GM11168 (cell line): ENCODE measurements around the gene FAM124A.

Experiments used
- in situ Hi-C: fragments of 300-500 bp; cut with MboI; formaldehyde crosslinking; loops from one replicate; pipeline ENCODE4 v1.12.0; 2022; ENCODE audit warnings: low sequenced_read_pairs; ENCODE audit not compliant: unreplicated experiment

Gene FAM124A

GRCh38 chr13:51222037-51222685 lies at the start of gene FAM124A:
Gene FAM124A, plus strand, starts transcription at chr13:51222398. Its CDS starts 104 bp downstream, at chr13:51222502.
- in situ Hi-C loops: no loop called here

- in situ Hi-C loops: no loop called here
Observed at GRCh38 chr13:51175021-51175420, 47.2 kb upstream of the FAM124A start.

GRCh38 chr13:51175639-51176038 lies 46.6 kb upstream of the FAM124A start:
- in situ Hi-C loops: no loop called here

GRCh38 chr13:51177188-51177587 lies 45.0 kb upstream of the FAM124A start:
- in situ Hi-C loops: no loop called here

GRCh38 chr13:51178456-51179074 lies 43.6 kb upstream of the FAM124A start:
- in situ Hi-C loops: no loop called here

GRCh38 chr13:51179432-51179971 lies 42.7 kb upstream of the FAM124A start:
- in situ Hi-C loops: no loop called here

GRCh38 chr13:51180853-51181511 lies 41.2 kb upstream of the FAM124A start:
- in situ Hi-C loops: no loop called here

- in situ Hi-C loops: no loop called here
Observed at GRCh38 chr13:51181786-51182383, 40.3 kb upstream of the FAM124A start.

- in situ Hi-C loops: no loop called here
Observed at GRCh38 chr13:51191743-51192142, 30.5 kb upstream of the FAM124A start.

- in situ Hi-C loops: no loop called here
Observed at GRCh38 chr13:51192348-51192747, 29.9 kb upstream of the FAM124A start.

- in situ Hi-C loops: no loop called here
Observed at GRCh38 chr13:51193387-51193786, 28.8 kb upstream of the FAM124A start.

- in situ Hi-C loops: no loop called here
Observed at GRCh38 chr13:51194942-51195341, 27.3 kb upstream of the FAM124A start.

GRCh38 chr13:51201886-51202285 lies 20.3 kb upstream of the FAM124A start:
- in situ Hi-C loops: no loop called here

GRCh38 chr13:51202477-51203046 lies 19.6 kb upstream of the FAM124A start:
- in situ Hi-C loops: no loop called here

- in situ Hi-C loops: no loop called here
Observed at GRCh38 chr13:51206584-51206983, 15.6 kb upstream of the FAM124A start.

- in situ Hi-C loops: no loop called here
Observed at GRCh38 chr13:51207881-51208280, 14.3 kb upstream of the FAM124A start.

GRCh38 chr13:51208716-51209115 lies 13.5 kb upstream of the FAM124A start:
- in situ Hi-C loops: no loop called here

- in situ Hi-C loops: no loop called here
Observed at GRCh38 chr13:51211910-51212309, 10.3 kb upstream of the FAM124A start.

GRCh38 chr13:51212758-51213157 lies 9.4 kb upstream of the FAM124A start:
- in situ Hi-C loops: no loop called here

- in situ Hi-C loops: no loop called here
Observed at GRCh38 chr13:51213173-51213728, 8.9 kb upstream of the FAM124A start.
